ENCODE results near the gene SLCO3A1.

The SLCO3A1 gene

GRCh38 chr15:91980502-91981267, 127.2 kb downstream of the SLCO3A1 start:
- Histone ChIP-seq H3K4me3 (ENCODE audit: low read depth in 1 of 2, low read length in 2 of 2) (no peak overlapping the region), H3K4me1 (ENCODE audit: insufficient read depth, low read length) (no peaks in the 10 kb centered on the region), H3K27me3 (ENCODE audit: control insufficient read depth in 1 of 2, insufficient read depth in 2 of 2, low read length in 2 of 2) (no peaks in the 10 kb centered on the region), H3K9me3 (ENCODE audit: low read length) (no peaks in the 10 kb centered on the region), H3K36me3 (ENCODE audit: insufficient read depth, low read length) (no peaks in the 10 kb centered on the region), H3K27ac (ENCODE audit: low read depth, low read length) (no peak overlapping the region), H3K9ac (ENCODE audit: low read length) (no peak overlapping the region)

GRCh38 chr15:91981821-91982800, 128.6 kb downstream of the SLCO3A1 start:
- H3K9me3 ChIP-seq (ENCODE audit: low read length): no peaks in the 10 kb centered on the region

DNA sequence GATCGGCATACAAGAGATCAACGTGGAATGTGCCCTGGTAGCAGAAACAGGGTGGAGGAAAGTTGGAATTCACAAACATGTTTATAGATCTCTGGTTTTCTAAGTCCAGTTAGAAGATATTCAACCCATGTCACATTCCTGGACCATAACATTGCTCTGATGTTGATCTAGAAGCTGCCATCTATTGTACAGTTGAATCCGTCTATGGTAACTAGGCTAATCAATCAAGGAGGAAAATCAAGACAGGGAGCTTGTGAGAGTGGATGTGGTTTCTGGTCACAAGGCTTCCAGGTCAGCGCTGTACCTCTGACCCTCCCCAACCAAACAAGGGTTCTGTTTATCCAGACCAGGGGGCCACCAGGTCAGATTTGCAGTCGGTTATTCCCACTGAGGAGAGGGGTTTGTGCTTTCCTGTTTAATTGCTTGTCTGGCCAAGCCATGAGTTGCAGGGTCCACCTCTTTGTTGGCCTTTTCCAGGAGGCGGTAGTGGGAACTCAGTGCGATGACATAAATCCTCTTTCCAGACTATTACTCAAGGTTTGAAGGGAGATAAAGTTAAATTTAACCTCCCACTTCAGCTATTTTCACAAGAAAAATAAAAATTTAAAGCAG, 130.3 kb downstream of the SLCO3A1 start:
- Histone ChIP-seq H3K4me1 (ENCODE audit: insufficient read depth, low read length) (no peaks in the 10 kb centered on the region), H3K9ac (ENCODE audit: low read length) (no peak overlapping the region), H3K4me3 (ENCODE audit: low read depth in 1 of 2, low read length in 2 of 2) (no peak overlapping the region), H3K36me3 (ENCODE audit: insufficient read depth, low read length) (no peaks in the 10 kb centered on the region), H3K27me3 (ENCODE audit: control insufficient read depth in 1 of 2, insufficient read depth in 2 of 2, low read length in 2 of 2) (no peaks in the 10 kb centered on the region), H3K27ac (ENCODE audit: low read depth, low read length) (no peak overlapping the region), H3K9me3 (ENCODE audit: low read length) (no peaks in the 10 kb centered on the region)

More at GRCh38 chr15:91981821-91982800, 128.6 kb downstream of the SLCO3A1 start:
- Histone ChIP-seq H3K27ac (ENCODE audit: low read depth, low read length) (no peak overlapping the region), H3K4me1 (ENCODE audit: insufficient read depth, low read length) (no peaks in the 10 kb centered on the region), H3K4me3 (ENCODE audit: low read depth in 1 of 2, low read length in 2 of 2) (no peak overlapping the region), H3K36me3 (ENCODE audit: insufficient read depth, low read length) (no peaks in the 10 kb centered on the region), H3K27me3 (ENCODE audit: control insufficient read depth in 1 of 2, insufficient read depth in 2 of 2, low read length in 2 of 2) (no peaks in the 10 kb centered on the region), H3K9ac (ENCODE audit: low read length) (no peak overlapping the region)

- no peak overlapping the region for H3K9ac ChIP-seq (ENCODE audit: low read length)
- H3K9me3 ChIP-seq (ENCODE audit: low read length): no peaks in the 10 kb centered on the region
- no peak overlapping the region for H3K27ac ChIP-seq (ENCODE audit: low read depth, low read length)
- no peak overlapping the region for H3K4me3 ChIP-seq (ENCODE audit: low read depth in 1 of 2, low read length in 2 of 2)
- H3K36me3 ChIP-seq (ENCODE audit: insufficient read depth, low read length): no peaks in the 10 kb centered on the region
- H3K27me3 ChIP-seq (ENCODE audit: control insufficient read depth in 1 of 2, insufficient read depth in 2 of 2, low read length in 2 of 2): no peaks in the 10 kb centered on the region
- no peaks in the 10 kb centered on the region for H3K4me1 ChIP-seq (ENCODE audit: insufficient read depth, low read length)
These were observed 131.8 kb downstream of the SLCO3A1 start for GRCh38 chr15:91985297-91985696.

DNA sequence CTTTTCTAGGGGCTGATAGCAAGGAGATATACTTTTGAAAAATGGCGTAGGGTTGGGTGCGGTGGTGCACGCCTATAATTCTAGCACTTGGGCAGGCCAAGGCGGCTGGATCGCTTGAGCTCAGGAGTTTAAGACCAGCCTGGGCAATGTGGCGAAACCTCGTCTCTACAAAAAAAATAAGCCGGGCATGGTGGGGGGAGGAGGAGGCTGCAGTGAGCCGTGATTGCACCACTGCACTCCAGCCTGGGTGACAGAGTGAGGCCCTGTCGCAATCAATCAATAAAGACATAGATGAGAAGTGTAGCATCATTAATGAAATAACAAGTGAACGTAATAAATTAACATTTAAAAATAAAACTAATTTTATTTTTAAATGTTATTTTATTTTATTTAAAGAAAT, 134.6 kb downstream of the SLCO3A1 start:
- H3K27me3 ChIP-seq (ENCODE audit: control insufficient read depth in 1 of 2, insufficient read depth in 2 of 2, low read length in 2 of 2): no peaks in the 10 kb centered on the region
- H3K9ac ChIP-seq (ENCODE audit: low read length): no peak overlapping the region
- H3K9me3 ChIP-seq (ENCODE audit: low read length): no peaks in the 10 kb centered on the region
- H3K4me3 ChIP-seq (ENCODE audit: low read depth in 1 of 2, low read length in 2 of 2): no peak overlapping the region
- H3K36me3 ChIP-seq (ENCODE audit: insufficient read depth, low read length): no peaks in the 10 kb centered on the region
- no peaks in the 10 kb centered on the region for H3K4me1 ChIP-seq (ENCODE audit: insufficient read depth, low read length)
- no peak overlapping the region for H3K27ac ChIP-seq (ENCODE audit: low read depth, low read length)

DNA sequence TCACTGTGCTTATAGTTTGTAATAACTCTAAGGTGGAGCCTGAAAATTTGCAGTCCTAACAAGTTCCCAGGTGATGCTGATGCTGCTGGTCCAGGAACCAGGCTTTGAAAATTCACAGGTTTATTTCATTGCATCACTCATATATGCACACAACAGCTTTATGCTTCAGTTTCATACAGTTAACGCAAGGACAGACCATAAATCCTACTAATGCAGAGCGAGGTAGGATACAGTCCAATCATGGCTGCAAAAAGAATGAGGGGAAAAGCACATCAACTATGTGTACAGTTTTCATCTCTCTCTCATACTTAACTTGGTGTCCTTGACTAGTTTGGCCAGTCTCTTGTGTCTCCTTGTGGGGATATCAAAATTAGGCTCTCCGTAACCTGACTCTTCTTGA, 135.1 kb downstream of the SLCO3A1 start:
- Histone ChIP-seq H3K9ac (ENCODE audit: low read length) (no peak overlapping the region), H3K27ac (ENCODE audit: low read depth, low read length) (no peak overlapping the region), H3K9me3 (ENCODE audit: low read length) (no peaks in the 10 kb centered on the region), H3K27me3 (ENCODE audit: control insufficient read depth in 1 of 2, insufficient read depth in 2 of 2, low read length in 2 of 2) (no peaks in the 10 kb centered on the region), H3K4me1 (ENCODE audit: insufficient read depth, low read length) (no peaks in the 10 kb centered on the region), H3K4me3 (ENCODE audit: low read depth in 1 of 2, low read length in 2 of 2) (no peak overlapping the region), H3K36me3 (ENCODE audit: insufficient read depth, low read length) (no peaks in the 10 kb centered on the region)

DNA sequence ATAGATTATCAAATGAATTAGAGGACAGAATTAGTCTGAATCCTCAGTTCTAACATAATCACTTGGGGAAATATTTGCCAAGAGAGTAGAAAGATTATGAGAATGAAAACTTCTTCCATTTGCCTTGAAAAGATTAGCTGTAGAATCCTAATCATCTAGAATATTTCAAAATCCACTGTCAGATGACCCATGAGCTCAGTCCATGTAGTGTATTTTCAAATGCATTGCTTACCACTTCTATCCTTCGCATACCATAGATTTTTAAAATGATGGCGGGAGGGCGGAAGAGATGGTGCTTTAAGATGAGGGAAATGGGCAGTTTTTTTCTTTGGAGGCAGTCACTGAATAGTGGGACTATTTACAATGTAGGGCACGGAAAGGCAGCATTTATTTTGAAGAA, 136.3 kb downstream of the SLCO3A1 start:
- Histone ChIP-seq H3K36me3 (ENCODE audit: insufficient read depth, low read length) (no peaks in the 10 kb centered on the region), H3K4me3 (ENCODE audit: low read depth in 1 of 2, low read length in 2 of 2) (no peak overlapping the region), H3K9ac (ENCODE audit: low read length) (no peak overlapping the region), H3K27me3 (ENCODE audit: control insufficient read depth in 1 of 2, insufficient read depth in 2 of 2, low read length in 2 of 2) (no peaks in the 10 kb centered on the region), H3K4me1 (ENCODE audit: insufficient read depth, low read length) (no peaks in the 10 kb centered on the region), H3K27ac (ENCODE audit: low read depth, low read length) (no peak overlapping the region), H3K9me3 (ENCODE audit: low read length) (no peaks in the 10 kb centered on the region)

DNA sequence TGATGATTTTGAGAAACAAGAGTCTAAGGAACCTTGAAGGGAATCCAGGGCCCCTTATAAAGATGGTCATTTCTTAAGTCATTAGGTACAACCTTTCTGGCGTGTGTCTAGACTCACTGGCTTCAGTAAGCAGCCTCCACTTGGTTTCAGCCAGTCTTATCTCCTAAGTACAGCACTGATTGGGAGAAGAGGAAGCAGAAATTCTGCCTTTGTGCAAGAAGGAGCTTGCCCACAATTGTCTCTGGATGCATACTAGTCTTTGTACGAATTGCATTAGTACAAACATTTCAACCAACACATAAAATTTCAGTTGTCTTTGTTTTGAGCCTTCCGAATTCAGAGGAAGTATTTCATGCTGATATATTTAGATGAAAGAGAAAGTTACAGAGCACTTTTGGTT, 139.4 kb downstream of the SLCO3A1 start:
- Histone ChIP-seq H3K36me3 (ENCODE audit: insufficient read depth, low read length) (no peaks in the 10 kb centered on the region), H3K9ac (ENCODE audit: low read length) (no peak overlapping the region), H3K4me1 (ENCODE audit: insufficient read depth, low read length) (no peaks in the 10 kb centered on the region), H3K27ac (ENCODE audit: low read depth, low read length) (no peak overlapping the region), H3K27me3 (ENCODE audit: control insufficient read depth in 1 of 2, insufficient read depth in 2 of 2, low read length in 2 of 2) (no peaks in the 10 kb centered on the region), H3K9me3 (ENCODE audit: low read length) (no peaks in the 10 kb centered on the region), H3K4me3 (ENCODE audit: low read depth in 1 of 2, low read length in 2 of 2) (no peak overlapping the region)

- H3K4me1 ChIP-seq (ENCODE audit: insufficient read depth, low read length): no peaks in the 10 kb centered on the region
- no peaks in the 10 kb centered on the region for H3K9me3 ChIP-seq (ENCODE audit: low read length)
- H3K9ac ChIP-seq (ENCODE audit: low read length): no peak overlapping the region
- no peaks in the 10 kb centered on the region for H3K27me3 ChIP-seq (ENCODE audit: control insufficient read depth in 1 of 2, insufficient read depth in 2 of 2, low read length in 2 of 2)
- no peak overlapping the region for H3K27ac ChIP-seq (ENCODE audit: low read depth, low read length)
- H3K4me3 ChIP-seq (ENCODE audit: low read depth in 1 of 2, low read length in 2 of 2): no peak overlapping the region
- H3K36me3 ChIP-seq (ENCODE audit: insufficient read depth, low read length): no peaks in the 10 kb centered on the region
These were observed 141.6 kb downstream of the SLCO3A1 start for GRCh38 chr15:91995146-91995545.

DNA sequence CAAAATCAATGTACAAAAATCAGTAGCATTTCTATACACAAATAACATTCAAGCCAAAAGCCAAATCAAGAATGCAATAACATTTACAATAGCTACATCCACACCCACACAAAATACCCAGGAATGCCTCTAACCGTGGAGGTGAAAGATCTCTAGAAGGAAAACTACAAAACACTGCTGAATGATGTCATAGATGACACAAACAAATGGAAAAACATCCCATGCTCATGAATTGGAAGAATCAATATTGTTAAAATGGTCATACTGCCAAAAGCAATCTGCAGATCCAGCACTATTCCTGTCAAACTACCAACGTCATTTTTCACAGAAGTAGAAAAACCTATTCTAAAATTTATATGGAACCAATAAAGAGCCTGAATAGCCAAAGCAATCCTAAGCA, 143.7 kb downstream of the SLCO3A1 start:
- no peak overlapping the region for H3K27ac ChIP-seq (ENCODE audit: low read depth, low read length)

DNA sequence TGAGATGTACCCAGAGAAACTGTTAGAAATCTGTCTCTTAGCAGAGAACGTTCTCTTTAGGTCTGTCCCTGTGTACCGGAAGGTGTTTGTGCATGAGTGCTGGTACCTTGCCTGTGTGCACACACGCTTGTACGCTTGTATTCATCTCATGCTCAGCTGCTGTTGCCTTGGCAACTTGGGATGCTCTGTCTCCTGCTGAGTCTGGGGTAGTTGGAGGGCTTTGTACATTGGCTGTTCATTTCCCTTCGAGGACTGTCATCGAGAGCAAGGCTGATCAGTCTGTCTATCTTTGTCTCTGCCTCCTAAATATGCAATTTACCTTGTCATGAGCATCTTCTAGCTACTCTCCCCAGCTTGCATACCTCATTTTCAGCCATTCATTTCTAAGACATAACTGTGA, 147.2 kb downstream of the SLCO3A1 start:
- Histone ChIP-seq H3K27me3 (ENCODE audit: control insufficient read depth in 1 of 2, insufficient read depth in 2 of 2, low read length in 2 of 2) (no peaks in the 10 kb centered on the region), H3K4me1 (ENCODE audit: insufficient read depth, low read length) (no peaks in the 10 kb centered on the region), H3K9me3 (ENCODE audit: low read length) (no peaks in the 10 kb centered on the region), H3K27ac (ENCODE audit: low read depth, low read length) (no peak overlapping the region), H3K4me3 (ENCODE audit: low read depth in 1 of 2, low read length in 2 of 2) (no peak overlapping the region), H3K36me3 (ENCODE audit: insufficient read depth, low read length) (no peaks in the 10 kb centered on the region), H3K9ac (ENCODE audit: low read length) (no peak overlapping the region)

More for the DNA sequence above, 143.7 kb downstream of the SLCO3A1 start:
- no peak overlapping the region for H3K4me3 ChIP-seq (ENCODE audit: low read depth in 1 of 2, low read length in 2 of 2)
- no peaks in the 10 kb centered on the region for H3K9me3 ChIP-seq (ENCODE audit: low read length)
- H3K9ac ChIP-seq (ENCODE audit: low read length): no peak overlapping the region
- no peaks in the 10 kb centered on the region for H3K27me3 ChIP-seq (ENCODE audit: control insufficient read depth in 1 of 2, insufficient read depth in 2 of 2, low read length in 2 of 2)
- H3K4me1 ChIP-seq (ENCODE audit: insufficient read depth, low read length): no peaks in the 10 kb centered on the region
- no peaks in the 10 kb centered on the region for H3K36me3 ChIP-seq (ENCODE audit: insufficient read depth, low read length)
